ENCODE measurements around the gene ZNF280D. TPM values are rescaled to one million over a fixed set of nuclear protein-coding genes. Genes with fewer than 3 reads are reported as not detected.

Gene ZNF280D
- total RNA-seq, 1 donor from 2014 or later = 37.9 TPM

DNA sequence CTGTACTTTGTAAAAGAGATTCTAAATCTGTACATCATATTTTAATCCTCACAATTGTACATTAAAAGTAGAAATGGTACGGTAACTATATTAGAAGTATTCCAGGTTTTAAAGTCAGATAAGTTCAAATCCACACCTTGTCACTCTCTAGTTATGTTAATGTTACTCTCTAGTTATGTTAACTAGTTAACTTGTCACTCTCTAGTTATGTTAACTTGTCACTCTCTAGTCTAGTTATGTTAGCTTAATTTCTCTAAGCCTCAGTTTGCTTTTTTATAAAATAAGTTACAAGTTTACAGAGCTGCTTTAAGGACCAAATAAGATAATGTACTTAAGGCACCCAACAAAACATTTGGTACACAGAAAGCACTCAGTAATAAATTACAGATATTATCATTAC, 42.6 kb downstream of the ZNF280D start:
- DNase-seq (no peak), ATAC-seq (ENCODE audit: low read depth) (no peak)
- Mint-ChIP-seq H3K36me3 (ENCODE audit: low read depth) (peaks cover 18% of the 10 kb centered on the region), H3K27me3 (no peaks in the 10 kb centered on the region), H3K27ac (no peak overlapping the region), H3K4me3 (no peak overlapping the region), H3K9me3 (no peaks in the 10 kb centered on the region), H3K4me1 (no peaks in the 10 kb centered on the region)
- CTCF ChIA-PET = no interaction called here
- POLR2A ChIA-PET = no interaction called here
- TF ChIP-seq, protein P1, sequence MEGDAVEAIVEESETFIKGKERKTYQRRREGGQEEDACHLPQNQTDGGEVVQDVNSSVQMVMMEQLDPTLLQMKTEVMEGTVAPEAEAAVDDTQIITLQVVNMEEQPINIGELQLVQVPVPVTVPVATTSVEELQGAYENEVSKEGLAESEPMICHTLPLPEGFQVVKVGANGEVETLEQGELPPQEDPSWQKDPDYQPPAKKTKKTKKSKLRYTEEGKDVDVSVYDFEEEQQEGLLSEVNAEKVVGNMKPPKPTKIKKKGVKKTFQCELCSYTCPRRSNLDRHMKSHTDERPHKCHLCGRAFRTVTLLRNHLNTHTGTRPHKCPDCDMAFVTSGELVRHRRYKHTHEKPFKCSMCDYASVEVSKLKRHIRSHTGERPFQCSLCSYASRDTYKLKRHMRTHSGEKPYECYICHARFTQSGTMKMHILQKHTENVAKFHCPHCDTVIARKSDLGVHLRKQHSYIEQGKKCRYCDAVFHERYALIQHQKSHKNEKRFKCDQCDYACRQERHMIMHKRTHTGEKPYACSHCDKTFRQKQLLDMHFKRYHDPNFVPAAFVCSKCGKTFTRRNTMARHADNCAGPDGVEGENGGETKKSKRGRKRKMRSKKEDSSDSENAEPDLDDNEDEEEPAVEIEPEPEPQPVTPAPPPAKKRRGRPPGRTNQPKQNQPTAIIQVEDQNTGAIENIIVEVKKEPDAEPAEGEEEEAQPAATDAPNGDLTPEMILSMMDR (IDR thresholded peaks at IDR 0.05) = no peak
- intact Hi-C loops (cut with micrococcal nuclease) = no loop called here

DNA sequence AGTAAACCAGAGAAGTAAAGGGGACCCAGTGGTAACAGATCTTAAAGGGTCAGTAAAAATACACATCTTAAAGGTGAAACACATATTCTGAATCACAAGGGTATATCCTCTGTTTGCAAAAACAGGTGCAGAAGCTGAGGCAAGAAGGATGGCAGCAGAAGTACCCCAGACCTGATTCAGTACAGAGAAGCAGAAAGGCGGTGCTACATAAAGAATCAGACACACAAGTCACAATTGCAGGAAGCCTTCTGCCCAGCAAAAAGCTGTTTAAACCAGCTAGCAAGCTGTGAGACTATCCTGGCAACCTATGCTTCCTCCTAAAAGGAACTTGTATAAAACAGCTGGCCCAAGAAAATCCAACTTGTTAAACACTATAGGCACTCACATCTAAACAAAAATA, 49.4 kb downstream of the ZNF280D start:
- TF ChIP-seq, protein P1 (IDR thresholded peaks at IDR 0.05) = no peak
- ATAC-seq (ENCODE audit: low read depth) (no peak), DNase-seq (no peak)
- no peaks in the 10 kb centered on the region for H3K27me3 Mint-ChIP-seq
- intact Hi-C loops (cut with micrococcal nuclease) = no loop called here
- no peak overlapping the region for H3K4me3 Mint-ChIP-seq
- peaks cover 19% of the 10 kb centered on the region for H3K36me3 Mint-ChIP-seq (ENCODE audit: low read depth)
- no peaks in the 10 kb centered on the region for H3K4me1 Mint-ChIP-seq
- POLR2A ChIA-PET = no interaction called here
- H3K27ac Mint-ChIP-seq = no peak overlapping the region
- H3K9me3 Mint-ChIP-seq = no peaks in the 10 kb centered on the region
- CTCF ChIA-PET = no interaction called here

DNA sequence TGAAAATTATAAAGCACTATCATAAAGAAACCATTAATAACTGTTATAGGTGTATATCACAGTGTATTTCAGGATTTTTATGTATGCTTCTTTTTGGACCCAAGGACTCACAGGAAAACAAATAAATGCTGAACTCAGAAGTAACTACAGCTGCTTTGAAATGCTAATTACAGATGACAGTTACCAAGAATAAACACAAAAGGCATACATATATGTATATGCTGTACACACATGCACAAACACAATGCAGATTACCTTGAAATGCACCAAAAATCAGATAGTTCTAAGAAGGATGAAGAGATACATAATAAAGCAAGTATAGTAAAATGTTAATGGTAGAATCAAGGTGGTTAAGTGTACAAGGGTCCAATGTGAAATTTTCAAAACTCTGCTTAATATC, 52.2 kb downstream of the ZNF280D start:
- H3K4me3 Mint-ChIP-seq = no peak overlapping the region
- H3K36me3 Mint-ChIP-seq (ENCODE audit: low read depth) = peaks cover 31% of the 10 kb centered on the region
- ATAC-seq (ENCODE audit: low read depth) = no peak
- no peaks in the 10 kb centered on the region for H3K9me3 Mint-ChIP-seq
- intact Hi-C loops (cut with micrococcal nuclease) = no loop called here
- no peak for DNase-seq
- no peak overlapping the region for H3K27ac Mint-ChIP-seq
- H3K27me3 Mint-ChIP-seq = no peaks in the 10 kb centered on the region
- ChIA-PET CTCF (no interaction called here), POLR2A (no interaction called here)
- H3K4me1 Mint-ChIP-seq = no peaks in the 10 kb centered on the region
- TF ChIP-seq, protein P1 (IDR thresholded peaks at IDR 0.05) = no peak

DNA sequence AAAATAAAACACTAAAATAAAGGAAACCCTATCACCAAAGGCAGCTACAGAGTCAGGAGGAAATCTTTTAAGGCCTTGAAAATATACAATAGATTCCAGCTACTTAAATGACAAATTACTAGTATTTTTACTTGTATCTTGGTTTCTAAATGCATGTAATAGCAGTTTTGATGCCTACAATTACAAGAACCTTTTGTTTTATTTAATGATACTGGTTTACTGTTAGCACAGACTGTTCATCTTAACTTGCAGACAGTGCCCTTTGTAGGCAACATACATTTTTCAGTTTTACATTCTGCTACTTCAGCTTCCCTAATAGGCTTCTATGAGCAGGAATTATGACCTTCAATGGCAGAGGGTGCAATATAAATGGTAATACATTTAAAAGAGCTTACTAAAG, 54.1 kb downstream of the ZNF280D start:
- DNase-seq (no peak), ATAC-seq (ENCODE audit: low read depth) (no peak)
- TF ChIP-seq, protein P1 (IDR thresholded peaks at IDR 0.05) = no peak
- H3K27ac Mint-ChIP-seq = no peak overlapping the region
- no peaks in the 10 kb centered on the region for H3K4me1 Mint-ChIP-seq
- intact Hi-C loops (cut with micrococcal nuclease) = no loop called here
- ChIA-PET CTCF (no interaction called here), POLR2A (no interaction called here)
- no peaks in the 10 kb centered on the region for H3K9me3 Mint-ChIP-seq
- no peak overlapping the region for H3K4me3 Mint-ChIP-seq
- no peaks in the 10 kb centered on the region for H3K27me3 Mint-ChIP-seq
- peaks cover 41% of the 10 kb centered on the region for H3K36me3 Mint-ChIP-seq (ENCODE audit: low read depth)

DNA sequence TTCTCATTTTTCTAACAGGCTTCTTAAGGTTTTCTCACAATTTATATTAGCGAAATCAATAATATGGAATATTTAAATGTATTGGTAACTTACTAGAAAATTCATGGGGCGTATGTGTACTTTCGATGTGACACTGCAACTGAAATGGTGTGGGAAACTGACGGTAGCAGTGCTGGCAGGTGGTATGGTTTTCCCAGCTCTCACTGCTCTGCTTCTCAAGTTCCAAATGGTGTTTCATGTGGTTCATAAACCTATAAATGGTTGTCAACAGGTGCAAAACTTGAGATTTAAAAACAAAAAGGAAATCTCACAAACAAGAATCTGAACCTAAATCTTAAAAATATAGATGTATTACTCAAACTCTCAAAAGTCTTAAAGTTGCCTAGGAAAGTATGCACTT, 54.7 kb downstream of the ZNF280D start:
- TF ChIP-seq, protein P1 (IDR thresholded peaks at IDR 0.05) = no peak
- intact Hi-C loops (cut with micrococcal nuclease) = no loop called here
- ATAC-seq (ENCODE audit: low read depth) (no peak), DNase-seq (no peak)
- Mint-ChIP-seq H3K4me3 (no peak overlapping the region), H3K36me3 (ENCODE audit: low read depth) (peaks cover 45% of the 10 kb centered on the region), H3K27me3 (no peaks in the 10 kb centered on the region), H3K9me3 (no peaks in the 10 kb centered on the region), H3K27ac (no peak overlapping the region), H3K4me1 (no peaks in the 10 kb centered on the region)
- ChIA-PET POLR2A (no interaction called here), CTCF (no interaction called here)
